Naive thymus-derived CD4-positive, alpha-beta T cell (primary cell): Measurements from ENCODE around the gene KLF11. TPM values are rescaled to one million over a fixed set of nuclear protein-coding genes. Genes with fewer than 3 reads are reported as not detected.

Experiments
- ATAC-seq: fragments of 150-1000 bp; cut with Tn5 transposase; 2 replicates; pipeline ENCODE4 v1.10.0; 2021; ENCODE audit warnings: mild to moderate bottlenecking, moderate library complexity
- CTCF ChIA-PET: fragments of 350-600 bp; sonication (Branson Sonifier 250); formaldehyde crosslinking; loops from one replicate; lab custom pipeline; 2021; ENCODE audit warnings: antibody characterized with exemption; lab: Charles Lee
- POLR2A ChIA-PET: fragments of 350-600 bp; sonication (Branson Sonifier 250); formaldehyde crosslinking; loops from one replicate; lab custom pipeline; 2021; ENCODE audit warnings: antibody characterized with exemption, inconsistent platforms; lab: Charles Lee
- DNase-seq, 9 donors: peaks; one replicate each; pipeline versions ENCODE4 v3.0.0 to v3.0.0-alpha.2; 2020 to 2022; ENCODE audit warnings: mixed read lengths in 1 of 9
- H3K27ac ChIP-seq: one replicate; pipeline ENCODE4 v1.7.0; 2013; ENCODE audit warnings: mild to moderate bottlenecking, low read depth, low read length, moderate library complexity
- H3K27me3 ChIP-seq, 2 donors: one replicate each; pipeline ENCODE4 v1.7.0; 2013; ENCODE audit warnings: low read length in 2 of 2, mild to moderate bottlenecking in 2 of 2, moderate library complexity in 2 of 2; ENCODE audit not compliant: control insufficient read depth in 2 of 2, insufficient read depth in 2 of 2
- H3K36me3 ChIP-seq, 3 experiments: 1 replicate in 2 of 3; 2 replicates in 1 of 3; pipeline ENCODE4 v1.7.0; 2013; ENCODE audit warnings: low read length in 3 of 3, mild to moderate bottlenecking in 3 of 3, moderate library complexity in 1 of 3; ENCODE audit not compliant: insufficient read depth in 3 of 3, control insufficient read depth in 2 of 3
- H3K4me1 ChIP-seq, 2 donors: one replicate each; pipeline ENCODE4 v1.7.0; 2013; ENCODE audit warnings: low read length in 2 of 2, mild to moderate bottlenecking in 2 of 2, moderate library complexity in 1 of 2; ENCODE audit not compliant: control insufficient read depth in 2 of 2, insufficient read depth in 2 of 2
- H3K4me3 ChIP-seq: 2 replicates; pipeline ENCODE4 v1.7.0; 2013; ENCODE audit warnings: mild to moderate bottlenecking, low read length
- H3K9me3 ChIP-seq, 3 experiments: 1 replicate in 2 of 3; 2 replicates in 1 of 3; pipeline ENCODE4 v1.7.0; 2013; ENCODE audit warnings: low read length in 3 of 3; ENCODE audit not compliant: control insufficient read depth in 2 of 3
- H3K27ac Mint-ChIP-seq, 9 donors: one replicate each; pipeline ENCODE4 v1.8.0; 2020 to 2022; ENCODE audit warnings: mixed read lengths in 9 of 9, mild to moderate bottlenecking in 8 of 9, moderate library complexity in 5 of 9, inconsistent platforms in 2 of 9
- H3K27me3 Mint-ChIP-seq, 5 donors: one replicate each; pipeline ENCODE4 v1.8.0; 2021 to 2022; ENCODE audit warnings: mixed read lengths in 5 of 5, mild to moderate bottlenecking in 1 of 5
- H3K36me3 Mint-ChIP-seq, 5 donors: one replicate each; pipeline ENCODE4 v1.8.0; 2020 to 2022; ENCODE audit warnings: mixed read lengths in 5 of 5, mild to moderate bottlenecking in 3 of 5, inconsistent platforms in 1 of 5
- H3K4me1 Mint-ChIP-seq, 7 donors: one replicate each; pipeline ENCODE4 v1.8.0; 2020 to 2022; ENCODE audit warnings: mixed read lengths in 7 of 7, mild to moderate bottlenecking in 3 of 7, inconsistent platforms in 1 of 7
- H3K4me3 Mint-ChIP-seq, 10 donors: one replicate each; pipeline ENCODE4 v1.8.0; 2020 to 2022; ENCODE audit warnings: mild to moderate bottlenecking in 10 of 10, mixed read lengths in 10 of 10, moderate library complexity in 6 of 10, inconsistent platforms in 2 of 10
- H3K9me3 Mint-ChIP-seq, 11 donors: one replicate each; pipeline ENCODE4 v1.8.0; 2020 to 2022; ENCODE audit warnings: mixed read lengths in 11 of 11, mild to moderate bottlenecking in 4 of 11, inconsistent platforms in 1 of 11, moderate library complexity in 1 of 11
- intact Hi-C, 2 donors: fragments of 100-400 bp; cut with micrococcal nuclease; formaldehyde crosslinking; loops; one replicate each; pipeline ENCODE4 v1.15.1; 2023
- polyA plus RNA-seq, 2 donors: library from polyadenylated mRNA; unstranded; fragments of 300-500 nt; fragmentation: Illumina TruSeq; gene quantifications; one replicate each; pipeline ENCODE4 v1.2.3, GENCODE V29; 2021
- total RNA-seq, 6 experiments: library from RNA in 5 of 6; stranded (reverse) in 5 of 6; gene quantifications; 1 replicate in 5 of 6; 2 replicates in 1 of 6; pipeline ENCODE4 v1.2.3 and lab custom pipeline; 2021 to 2026

KLF11 gene
- total and polyA plus RNA-seq, 7 experiments from 2014 or later: 1.3 to 48.6 (median 4.8) TPM

DNA sequence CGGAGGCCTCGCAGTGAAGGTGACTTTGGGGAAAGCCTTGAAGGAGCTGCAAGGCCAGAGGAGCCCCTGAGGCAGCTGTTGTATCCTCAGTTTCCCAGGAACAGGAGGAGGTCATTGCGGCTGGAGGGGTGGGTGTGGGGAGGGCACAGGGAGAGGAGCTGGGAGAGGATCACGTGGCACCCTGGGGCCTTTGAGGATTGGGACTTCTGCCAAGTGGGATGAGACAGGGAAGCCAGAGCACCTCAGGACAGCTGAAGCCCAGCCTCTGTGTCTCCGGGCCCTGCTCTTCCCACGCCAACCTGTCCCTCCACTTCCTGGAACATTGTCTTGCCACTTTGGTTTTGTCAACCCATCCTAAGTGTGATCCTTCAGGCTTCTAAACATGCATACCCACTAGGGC lies 59.8 kb downstream of the KLF11 start:
- POLR2A ChIA-PET: no interaction called here
- Histone ChIP-seq H3K36me3 (no peaks in the 10 kb centered on the region), H3K27me3 (no peaks in the 10 kb centered on the region), H3K9me3 (peaks cover 0 to 9% (median 0%) of the 10 kb centered on the region in 3 experiments), H3K4me3 (no peak overlapping the region), H3K27ac (no peak overlapping the region), H3K4me1 (no peaks in the 10 kb centered on the region)
- DNase-seq (no peak), ATAC-seq (no peak)
- peaks cover 0 to 15% (median 6%) of the 10 kb centered on the region in 11 donors for H3K9me3 Mint-ChIP-seq
- intact Hi-C loops: no loop called here
- H3K36me3 Mint-ChIP-seq: peaks cover 6 to 12% (median 10%) of the 10 kb centered on the region in 5 donors
- H3K27me3 Mint-ChIP-seq: peaks cover 0 to 17% (median 2%) of the 10 kb centered on the region in 5 donors
- H3K4me3 Mint-ChIP-seq: no peak overlapping the region
- CTCF ChIA-PET: interaction anchor here (0.8 kb wide), 1 partner anchor 169 kb away, joined by 4 read pairs; no protein-coding TSS in a partner anchor
- no peak overlapping the region for H3K27ac Mint-ChIP-seq
- H3K4me1 Mint-ChIP-seq: peaks cover 0 to 3% (median 0%) of the 10 kb centered on the region in 7 donors

Other genes starting within 250 kb of the KLF11 start
- gene TAF1B, start 200.1 kb upstream of the KLF11 start, total RNA-seq: 10 to 100 TPM in 4 of 5 experiments, 1 to 10 TPM in 1; 9.2 to 28.2 (median 20.9) TPM
- 1 to 10 TPM; 7.2 to 8.6 TPM for gene TAF1B, start 200.1 kb upstream of the KLF11 start, polyA plus RNA-seq
- 1 to 10 TPM in 1 of 5 experiments, under 1 TPM in 4; 0.19 to 1.3 (median 0.56) TPM for gene GRHL1, start 91.9 kb upstream of the KLF11 start, total RNA-seq
- gene GRHL1, start 91.9 kb upstream of the KLF11 start, polyA plus RNA-seq: under 1 TPM in 1 of 2 donors, not detected in 1; 0.33 TPM
- 1 to 10 TPM in 1 of 5 experiments, not detected in 4; 1.3 TPM for gene CYS1, start 36.9 kb downstream of the KLF11 start, total RNA-seq
- not detected for gene CYS1, start 36.9 kb downstream of the KLF11 start, polyA plus RNA-seq
- 100 to 1,000 TPM in 1 of 5 experiments, 1 to 10 TPM in 1, under 1 TPM in 3; 0.13 to 330 (median 0.51) TPM for gene RRM2, start 79.2 kb downstream of the KLF11 start, total RNA-seq
- not detected for gene RRM2, start 79.2 kb downstream of the KLF11 start, polyA plus RNA-seq